LNCaP clone FGC (cell line): ENCODE data around the gene HIVEP3.
A peak's percentile ranks its signal among the peaks of the same experiment; 100 is the strongest.

ENCODE experiments used
- DNase-seq: peaks from one replicate; pipeline ENCODE4 v3.0.0-alpha.2; 2011; ENCODE audit warnings: low read depth
- H3K4me3 ChIP-seq: 2 replicates; pipeline ENCODE4 v1.5.1; 2011; ENCODE audit warnings: mild to moderate bottlenecking, low read depth, low read length, control low read depth
- CTCF ChIP-seq: IDR thresholded peaks from 2 replicates; pipeline ENCODE4 v1.5.1; 2012; ENCODE audit warnings: mild to moderate bottlenecking; ENCODE audit not compliant: control insufficient read depth, insufficient read depth; ENCODE audit errors: extremely low read depth

The HIVEP3 gene

GRCh38 chr1:41812453-41812852, 106.3 kb downstream of the HIVEP3 start:
- no peak for DNase-seq
- H3K4me3 ChIP-seq = no peak overlapping the region
- no peak for TF ChIP-seq CTCF

GRCh38 chr1:41812051-41812450, 106.7 kb downstream of the HIVEP3 start:
- peak; percentile 48 for DNase-seq
- H3K4me3 ChIP-seq = no peak overlapping the region
- peak; percentile 70 for TF ChIP-seq CTCF

- no peak for TF ChIP-seq CTCF
- DNase-seq = no peak
- no peak overlapping the region for H3K4me3 ChIP-seq
Observed at GRCh38 chr1:41811051-41811795, 107.5 kb downstream of the HIVEP3 start.

- no peak for DNase-seq
- H3K4me3 ChIP-seq = no peak overlapping the region
- TF ChIP-seq CTCF = no peak
Observed at GRCh38 chr1:41810446-41810845, 108.3 kb downstream of the HIVEP3 start.

- no peak overlapping the region for H3K4me3 ChIP-seq
- no peak for TF ChIP-seq CTCF
- no peak for DNase-seq
Observed at GRCh38 chr1:41809692-41810091, 109.0 kb downstream of the HIVEP3 start.

GRCh38 chr1:41807390-41807789, 111.3 kb downstream of the HIVEP3 start:
- H3K4me3 ChIP-seq = no peak overlapping the region
- TF ChIP-seq CTCF = no peak
- DNase-seq = no peak

- no peak overlapping the region for H3K4me3 ChIP-seq
- no peak for DNase-seq
- TF ChIP-seq CTCF = no peak
Observed at GRCh38 chr1:41806472-41807155, 112.1 kb downstream of the HIVEP3 start.
